NOMO-1 treated with dmso at 0.1 percent for 144 hours (cell line): ENCODE data around the gene SPATA2L.

ENCODE experiments used
- DNase-seq: peaks from one replicate; lab custom pipeline; 2025; ENCODE audit not compliant: unreplicated experiment; lab: John Stamatoyannopoulos, UW

The SPATA2L gene

GRCh38 chr16:89701425-89702406 lies at the start of gene SPATA2L:
SPATA2L (minus strand) TSS chr16:89701705; CDS start chr16:89701232, 473 bp downstream.
- DNase-seq = peak; percentile 90

- DNase-seq = peak; percentile 67
Observed at GRCh38 chr16:89749637-89750036, 48.1 kb upstream of the SPATA2L start.

DNA sequence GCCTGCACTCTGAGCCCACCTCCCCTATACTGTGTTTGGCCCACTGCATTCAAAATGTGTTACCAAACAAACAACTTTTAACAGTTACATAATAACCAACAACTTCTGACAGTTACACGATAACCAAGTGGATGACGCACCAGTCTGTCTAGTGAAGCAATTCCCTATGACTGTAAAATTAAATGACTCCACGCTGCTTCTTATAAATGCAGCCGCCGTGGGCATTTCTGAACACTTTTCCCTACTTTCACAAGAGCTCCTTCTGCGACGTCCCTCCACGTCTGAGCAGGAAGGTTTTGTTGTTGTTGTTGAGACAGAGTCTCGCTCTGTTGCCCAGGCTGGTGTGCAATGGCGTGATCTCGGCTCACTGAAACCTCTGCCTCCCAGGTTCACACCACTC lies 47.4 kb upstream of the SPATA2L start:
- DNase-seq = no peak

- no peak for DNase-seq
Observed at GRCh38 chr16:89748076-89748475, 46.6 kb upstream of the SPATA2L start.

GRCh38 chr16:89746043-89746442 lies 44.5 kb upstream of the SPATA2L start:
- no peak for DNase-seq

DNA sequence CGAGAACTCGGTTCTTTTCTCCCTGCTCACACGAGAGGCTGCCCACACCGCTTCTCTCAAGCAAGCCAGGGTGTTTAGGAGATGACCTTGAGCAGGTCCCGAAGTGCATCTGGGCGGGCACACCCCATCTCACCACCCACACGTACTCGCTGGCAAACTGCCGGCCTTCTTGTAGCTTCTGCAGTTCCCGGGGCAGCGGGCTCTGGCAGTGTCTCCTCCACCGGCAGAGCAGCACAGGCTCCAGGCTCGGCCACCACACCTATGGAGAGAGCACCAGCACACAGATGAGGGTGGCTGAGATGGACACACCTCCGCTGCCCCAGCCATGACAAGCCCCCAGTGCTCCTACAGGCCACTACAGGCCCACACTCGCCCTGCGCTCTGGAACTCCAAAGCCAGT lies 43.3 kb upstream of the SPATA2L start:
- DNase-seq = no peak

DNA sequence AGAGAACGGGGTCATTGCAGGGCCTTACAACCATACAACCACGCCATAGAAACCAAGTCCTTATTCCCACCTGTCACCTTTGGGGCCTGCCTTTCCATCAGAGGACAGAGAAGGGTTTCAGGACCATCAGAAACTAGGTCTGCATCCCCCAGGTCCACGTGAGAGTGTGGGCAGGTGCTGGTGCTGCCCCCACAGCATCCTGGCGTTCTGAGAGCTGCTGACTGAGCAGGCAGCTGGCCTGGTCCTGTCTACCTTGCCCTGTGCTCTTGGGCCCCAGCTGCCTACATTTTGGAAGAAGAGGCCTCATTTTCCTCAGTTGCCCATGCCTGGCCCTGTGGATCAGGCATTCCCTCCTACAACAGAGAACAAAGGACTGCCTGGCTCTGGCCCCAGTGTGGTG lies 41.4 kb upstream of the SPATA2L start:
- DNase-seq = no peak

GRCh38 chr16:89741342-89742014 lies 40.0 kb upstream of the SPATA2L start:
- DNase-seq = no peak

- DNase-seq = no peak
Observed at GRCh38 chr16:89739383-89739782, 37.9 kb upstream of the SPATA2L start.

DNA sequence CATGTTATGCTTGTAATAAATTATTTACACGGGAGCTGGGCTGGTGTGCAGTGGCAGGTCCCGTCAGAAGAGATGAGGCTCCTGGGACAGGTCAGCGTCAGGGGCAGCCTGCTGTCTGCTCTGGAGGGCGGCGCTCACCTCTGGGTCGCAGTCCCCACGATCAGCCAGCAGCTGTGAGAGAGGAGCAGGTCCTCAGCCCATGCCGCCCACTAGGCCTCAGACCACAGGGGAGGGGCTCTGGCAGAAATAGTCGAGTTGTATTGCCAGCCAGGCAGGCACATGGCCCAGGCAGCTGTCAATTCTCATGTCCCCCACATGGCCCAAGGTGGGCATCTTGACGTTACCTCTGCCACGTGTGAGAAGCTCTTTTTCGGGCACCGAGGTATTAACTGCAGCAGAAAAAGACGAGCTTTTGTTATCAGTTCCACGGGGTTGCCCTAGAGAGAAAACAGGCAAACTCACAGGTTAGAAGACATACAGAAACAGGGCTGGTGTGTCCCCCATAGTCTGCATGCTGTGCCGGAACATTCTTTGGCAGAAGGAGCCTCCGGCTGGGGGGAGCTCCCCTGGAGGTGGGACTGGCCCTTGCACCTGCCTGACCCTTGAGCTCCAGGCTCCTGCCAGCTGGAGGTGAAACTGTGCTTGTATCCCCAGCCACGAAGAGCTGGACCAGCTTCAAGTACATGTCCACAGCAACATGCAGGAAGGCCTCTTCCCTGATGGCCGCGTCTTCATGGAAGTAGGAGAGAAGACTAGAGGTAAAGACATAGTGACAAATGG lies 37.2 kb upstream of the SPATA2L start:
- DNase-seq = no peak

DNA sequence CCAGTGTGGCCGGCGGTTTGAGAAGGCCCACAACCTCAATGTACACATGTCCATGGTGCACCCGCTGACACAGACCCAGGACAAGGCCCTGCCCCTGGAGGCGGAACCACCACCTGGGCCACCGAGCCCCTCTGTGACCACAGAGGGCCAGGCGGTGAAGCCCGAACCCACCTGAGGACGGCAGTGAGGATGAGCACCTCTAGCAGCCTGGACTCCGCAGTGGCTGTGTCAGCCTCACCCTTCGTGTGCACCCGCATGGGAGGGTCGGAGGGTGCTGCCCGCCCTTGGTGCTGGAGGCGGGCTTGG lies 36.5 kb upstream of the SPATA2L start:
- no peak for DNase-seq

- no peak for DNase-seq
Observed at GRCh38 chr16:89737341-89738071, 36.0 kb upstream of the SPATA2L start.

- DNase-seq = no peak
Observed at GRCh38 chr16:89736554-89736953, 35.0 kb upstream of the SPATA2L start.

DNA sequence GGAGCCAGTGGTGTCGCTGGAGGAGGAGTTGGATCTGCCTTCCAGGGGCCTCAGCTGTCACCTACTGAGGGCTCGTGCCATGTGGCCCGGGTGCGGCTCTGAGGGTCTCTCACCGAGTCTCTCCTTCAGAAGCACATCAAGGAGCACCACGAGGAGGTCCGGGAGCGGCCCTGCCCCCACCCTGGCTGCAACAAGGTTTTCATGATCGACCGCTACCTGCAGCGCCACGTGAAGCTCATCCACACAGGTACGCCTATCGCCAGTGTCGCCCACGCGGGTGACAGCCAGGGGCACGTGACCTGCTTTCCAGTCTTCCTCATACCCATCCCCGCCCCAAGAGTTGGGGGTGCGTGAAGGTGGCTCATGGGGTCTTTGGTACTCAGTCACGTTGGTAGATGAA lies 32.3 kb upstream of the SPATA2L start:
- no peak for DNase-seq

DNA sequence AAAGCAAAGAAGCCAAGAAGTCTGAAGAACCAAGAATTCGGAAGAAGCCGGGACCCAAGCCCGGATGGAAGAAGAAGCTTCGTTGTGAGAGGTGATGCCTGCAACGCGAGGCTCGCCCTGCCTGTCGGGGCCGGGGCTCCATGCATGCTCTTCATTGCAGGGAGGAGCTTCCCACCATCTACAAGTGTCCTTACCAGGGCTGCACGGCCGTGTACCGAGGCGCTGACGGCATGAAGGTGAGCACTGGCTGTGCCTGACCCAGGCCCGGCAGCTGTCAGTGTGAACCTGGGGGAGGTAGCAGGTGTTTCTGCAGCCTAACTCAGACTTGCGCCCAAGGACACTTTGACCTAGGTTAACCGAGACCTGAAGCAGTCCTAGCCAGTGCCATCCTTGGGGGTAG lies 31.8 kb upstream of the SPATA2L start:
- DNase-seq = no peak

DNA sequence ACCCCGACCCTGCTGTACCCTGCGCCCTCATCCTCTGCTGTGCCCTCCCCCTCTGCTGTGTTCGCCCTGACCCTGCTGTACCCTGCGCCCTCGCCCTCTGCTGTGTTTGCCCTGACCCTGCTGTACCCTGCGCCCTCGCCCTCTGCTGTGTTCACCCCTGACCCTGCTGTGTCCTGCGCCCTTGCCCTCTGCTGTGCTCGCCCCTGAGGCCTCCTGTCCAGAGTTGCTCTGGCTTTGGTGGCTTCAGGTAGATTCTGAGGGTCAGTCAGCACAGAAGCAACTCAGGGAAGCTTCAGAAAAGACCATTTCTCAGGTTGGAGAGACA lies 31.4 kb upstream of the SPATA2L start:
- DNase-seq = no peak

- DNase-seq = no peak
Observed at GRCh38 chr16:89732142-89732917, 30.8 kb upstream of the SPATA2L start.

GRCh38 chr16:89730610-89731234 lies 29.2 kb upstream of the SPATA2L start:
- no peak for DNase-seq

DNA sequence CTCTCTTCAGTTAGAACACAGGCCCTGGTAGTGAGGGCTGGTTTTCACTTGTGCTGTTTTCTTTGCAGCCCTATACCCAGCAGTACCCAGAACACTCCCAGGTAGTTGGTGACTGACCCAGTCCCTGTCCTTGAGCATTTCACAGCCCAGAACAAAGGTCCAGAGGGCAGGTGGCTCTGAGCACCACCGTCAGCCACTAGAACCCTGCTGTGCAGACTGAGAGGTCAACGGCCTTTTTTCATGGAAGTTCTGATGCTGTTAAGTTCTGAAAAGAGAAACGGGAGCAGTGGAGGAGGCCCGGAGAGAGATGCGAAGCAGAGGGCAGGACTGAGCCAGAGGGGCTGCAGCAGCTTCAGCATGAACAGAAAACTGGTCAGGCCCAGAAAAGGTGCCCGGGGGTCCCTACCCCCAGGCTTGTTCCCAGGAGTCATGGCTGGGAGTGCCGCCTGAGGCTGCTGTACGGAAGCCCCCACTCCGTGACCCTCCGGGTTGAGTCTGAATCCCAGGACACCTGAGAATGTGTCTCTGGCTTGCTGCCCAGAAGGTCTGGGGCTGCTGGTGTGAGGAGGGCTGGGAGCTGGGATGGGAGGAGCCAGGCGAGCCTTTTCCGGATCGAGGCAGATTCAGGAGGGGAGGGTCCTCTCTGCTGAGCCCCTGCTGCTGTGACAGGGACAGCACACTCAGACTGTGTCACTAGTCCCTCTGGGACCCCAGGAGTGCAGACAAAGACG lies 28.5 kb upstream of the SPATA2L start:
- no peak for DNase-seq
